Measurements from ENCODE around the gene AJUBA.

GRCh38 chr14:23023022-23023794, 40.9 kb upstream of the AJUBA start:
- no peak for TF ChIP-seq TAF1 (IDR thresholded peaks at IDR 0.05; ENCODE audit: low read depth)
- TF ChIP-seq YY1 (IDR thresholded peaks at IDR 0.05; ENCODE audit: low read depth): no peak
